ENCODE results near the gene XIRP1. TPM values are rescaled to one million over a fixed set of nuclear protein-coding genes. Genes with fewer than 3 reads are reported as not detected.

The XIRP1 gene
- total RNA-seq, 1 experiment from 2014 or later = not detected

- no peak for ATAC-seq
- BruUV-seq (replicated peaks) = no TSS peak
- CTCF ChIA-PET = no interaction called here
- no peak for DNase-seq (ENCODE audit: low read depth, low spot score)
- no peaks in the 10 kb centered on the region for H3K9me3 ChIP-seq (ENCODE audit: control insufficient read depth, insufficient read depth, low read depth, low read length)
- no peak overlapping the region for H3K4me3 ChIP-seq (ENCODE audit: low read depth in 2 of 2, low read length in 2 of 2)
- H3K36me3 ChIP-seq (ENCODE audit: control insufficient read depth, insufficient read depth, low read length) = no peaks in the 10 kb centered on the region
- in situ Hi-C loops (cut with HindIII; ENCODE audit: low pct_unique_long_range_greater_than_20kb, low sequenced_read_pairs) = no loop called here
- intact Hi-C loops (cut with micrococcal nuclease; ENCODE audit: unreplicated experiment) = no loop called here
- no peak overlapping the region for H3K27ac ChIP-seq (ENCODE audit: low read length)
- POLR2A ChIA-PET = no interaction called here
- H3K27me3 ChIP-seq (ENCODE audit: control insufficient read depth, insufficient read depth, low read length) = no peaks in the 10 kb centered on the region
- no peaks in the 10 kb centered on the region for H3K4me1 ChIP-seq (ENCODE audit: control insufficient read depth, insufficient read depth, low read length)
- TF ChIP-seq TCF7L2 (IDR thresholded peaks at IDR 0.05; ENCODE audit: low read depth, low read length) = no peak
- no peak for TF ChIP-seq REST (IDR thresholded peaks at IDR 0.05; ENCODE audit: insufficient read depth in 1 of 2, low read depth in 2 of 2, low read length in 1 of 2)
- TF ChIP-seq SIN3A (IDR thresholded peaks at IDR 0.05; ENCODE audit: borderline replicate concordance, insufficient read depth, low read depth, low read length) = no peak
- no peak for TF ChIP-seq POLR2AphosphoS5 (IDR thresholded peaks at IDR 0.05; ENCODE audit: low read depth, low read length)
- TF ChIP-seq CTCF (IDR thresholded peaks at IDR 0.05) = no peak
Measured at GRCh38 chr3:39134305-39134704, 58.1 kb downstream of the XIRP1 start.

GRCh38 chr3:39133822-39134221, 58.6 kb downstream of the XIRP1 start:
- POLR2A ChIA-PET = no interaction called here
- no peak overlapping the region for H3K4me3 ChIP-seq (ENCODE audit: low read depth in 2 of 2, low read length in 2 of 2)
- no peak for TF ChIP-seq TCF7L2 (IDR thresholded peaks at IDR 0.05; ENCODE audit: low read depth, low read length)
- TF ChIP-seq SIN3A (IDR thresholded peaks at IDR 0.05; ENCODE audit: borderline replicate concordance, insufficient read depth, low read depth, low read length) = no peak
- no peak for TF ChIP-seq CTCF (IDR thresholded peaks at IDR 0.05)
- TF ChIP-seq REST (IDR thresholded peaks at IDR 0.05; ENCODE audit: insufficient read depth in 1 of 2, low read depth in 2 of 2, low read length in 1 of 2) = no peak
- TF ChIP-seq POLR2AphosphoS5 (IDR thresholded peaks at IDR 0.05; ENCODE audit: low read depth, low read length) = no peak
- no peaks in the 10 kb centered on the region for H3K9me3 ChIP-seq (ENCODE audit: control insufficient read depth, insufficient read depth, low read depth, low read length)
- H3K4me1 ChIP-seq (ENCODE audit: control insufficient read depth, insufficient read depth, low read length) = no peaks in the 10 kb centered on the region
- in situ Hi-C loops (cut with HindIII; ENCODE audit: low pct_unique_long_range_greater_than_20kb, low sequenced_read_pairs) (no loop called here), intact Hi-C loops (cut with micrococcal nuclease; ENCODE audit: unreplicated experiment) (no loop called here)
- no peak overlapping the region for H3K27ac ChIP-seq (ENCODE audit: low read length)
- ATAC-seq (no peak), DNase-seq (ENCODE audit: low read depth, low spot score) (no peak)
- H3K36me3 ChIP-seq (ENCODE audit: control insufficient read depth, insufficient read depth, low read length) = no peaks in the 10 kb centered on the region
- no TSS peak for BruUV-seq (replicated peaks)
- CTCF ChIA-PET = no interaction called here
- H3K27me3 ChIP-seq (ENCODE audit: control insufficient read depth, insufficient read depth, low read length) = no peaks in the 10 kb centered on the region

Small RNA genes lying within 50 kb of the gene (microRNA-seq; reads per million reads assigned to microRNA genes)
- 1.6 reads per million for gene MIR6822 (ENCODE audit: unreplicated experiment)

Other genes starting within 250 kb of the XIRP1 start
- not detected for gene SCN11A, start 140.7 kb downstream of the XIRP1 start, total RNA-seq (2021; ENCODE audit: unreplicated experiment)
- gene WDR48, start 140.6 kb downstream of the XIRP1 start, total RNA-seq (2021; ENCODE audit: unreplicated experiment) = 15.7 TPM
- gene GORASP1, start 85.0 kb downstream of the XIRP1 start, total RNA-seq (2021; ENCODE audit: unreplicated experiment) = 39.4 TPM
- gene TTC21A, start 84.9 kb downstream of the XIRP1 start, total RNA-seq (2021; ENCODE audit: unreplicated experiment) = 7.7 TPM
- gene CSRNP1, start 39.0 kb downstream of the XIRP1 start, total RNA-seq (2021; ENCODE audit: unreplicated experiment) = 4.5 TPM
- not detected for gene CX3CR1, start 87.4 kb upstream of the XIRP1 start, total RNA-seq (2021; ENCODE audit: unreplicated experiment)
- gene CCR8, start 137.1 kb upstream of the XIRP1 start, total RNA-seq (2021; ENCODE audit: unreplicated experiment) = not detected
- 21.5 TPM for gene SLC25A38, start 190.8 kb upstream of the XIRP1 start, total RNA-seq (2021; ENCODE audit: unreplicated experiment)
- gene RPSA, start 214.1 kb upstream of the XIRP1 start, total RNA-seq (2021; ENCODE audit: unreplicated experiment) = 856 TPM

Measured in Panc1 (cell line).